ENCODE results near the gene RAX.

The RAX gene

DNA sequence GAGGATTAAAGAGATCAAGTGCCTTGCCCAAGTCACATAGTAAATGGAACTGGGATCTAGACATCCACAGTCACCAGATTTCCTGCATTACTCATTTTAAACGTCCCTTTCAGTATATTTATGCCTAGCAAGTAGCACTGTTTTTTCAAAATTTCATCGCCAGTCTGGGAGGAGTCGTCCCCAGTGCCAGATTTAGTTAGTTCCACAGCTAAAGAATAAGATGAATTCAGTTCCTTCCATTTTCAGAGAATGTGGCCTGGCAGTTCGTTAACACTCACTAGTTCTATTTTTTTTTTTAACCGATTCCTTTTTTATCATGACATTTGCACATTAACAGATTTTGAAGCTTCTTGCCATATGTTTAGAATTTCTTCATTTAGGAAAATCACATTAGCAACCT is 42.1 kb downstream of the RAX start:
- TF ChIP-seq, protein P1, sequence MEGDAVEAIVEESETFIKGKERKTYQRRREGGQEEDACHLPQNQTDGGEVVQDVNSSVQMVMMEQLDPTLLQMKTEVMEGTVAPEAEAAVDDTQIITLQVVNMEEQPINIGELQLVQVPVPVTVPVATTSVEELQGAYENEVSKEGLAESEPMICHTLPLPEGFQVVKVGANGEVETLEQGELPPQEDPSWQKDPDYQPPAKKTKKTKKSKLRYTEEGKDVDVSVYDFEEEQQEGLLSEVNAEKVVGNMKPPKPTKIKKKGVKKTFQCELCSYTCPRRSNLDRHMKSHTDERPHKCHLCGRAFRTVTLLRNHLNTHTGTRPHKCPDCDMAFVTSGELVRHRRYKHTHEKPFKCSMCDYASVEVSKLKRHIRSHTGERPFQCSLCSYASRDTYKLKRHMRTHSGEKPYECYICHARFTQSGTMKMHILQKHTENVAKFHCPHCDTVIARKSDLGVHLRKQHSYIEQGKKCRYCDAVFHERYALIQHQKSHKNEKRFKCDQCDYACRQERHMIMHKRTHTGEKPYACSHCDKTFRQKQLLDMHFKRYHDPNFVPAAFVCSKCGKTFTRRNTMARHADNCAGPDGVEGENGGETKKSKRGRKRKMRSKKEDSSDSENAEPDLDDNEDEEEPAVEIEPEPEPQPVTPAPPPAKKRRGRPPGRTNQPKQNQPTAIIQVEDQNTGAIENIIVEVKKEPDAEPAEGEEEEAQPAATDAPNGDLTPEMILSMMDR (IDR thresholded peaks at IDR 0.05; ENCODE audit: low read depth, low read length), result no peak
- H3K4me3 ChIP-seq (ENCODE audit: low read depth, low read length), result no peak overlapping the region

DNA sequence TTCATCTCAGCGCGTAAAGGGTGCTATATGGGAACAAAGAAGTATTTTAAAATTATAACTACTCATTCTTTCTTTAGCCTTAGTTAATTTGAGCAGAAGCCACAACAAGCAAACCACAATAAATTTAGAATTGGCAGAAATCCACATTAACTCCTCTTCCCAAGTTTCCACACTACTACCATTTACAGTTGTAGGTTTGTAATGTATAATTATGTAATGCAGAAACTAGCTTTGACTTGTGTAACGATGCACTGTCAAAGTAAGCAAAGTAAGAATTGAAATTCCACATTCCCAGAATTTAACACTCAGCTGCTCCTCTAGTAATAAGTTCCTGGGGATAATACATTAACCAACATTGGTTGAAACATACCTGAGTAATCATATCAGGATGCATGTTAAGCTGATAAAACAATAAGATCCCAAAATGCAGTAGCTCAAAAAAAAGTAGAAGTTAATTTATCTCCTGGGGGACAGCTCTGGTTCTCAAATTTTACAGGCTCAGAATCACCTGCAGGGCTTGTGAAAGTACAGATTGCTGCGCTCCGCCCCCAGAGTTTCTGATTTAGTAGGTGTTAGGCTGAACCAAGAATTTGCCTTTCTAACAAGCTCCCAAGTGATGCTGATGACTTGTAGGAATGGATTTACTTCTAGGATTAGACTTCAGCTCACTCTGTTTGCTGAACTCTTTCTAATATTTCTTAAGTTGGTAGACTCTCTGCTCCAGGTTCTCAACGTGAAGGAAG is 43.4 kb downstream of the RAX start:
- TF ChIP-seq, protein P1 (IDR thresholded peaks at IDR 0.05; ENCODE audit: low read depth, low read length), result no peak

DNA sequence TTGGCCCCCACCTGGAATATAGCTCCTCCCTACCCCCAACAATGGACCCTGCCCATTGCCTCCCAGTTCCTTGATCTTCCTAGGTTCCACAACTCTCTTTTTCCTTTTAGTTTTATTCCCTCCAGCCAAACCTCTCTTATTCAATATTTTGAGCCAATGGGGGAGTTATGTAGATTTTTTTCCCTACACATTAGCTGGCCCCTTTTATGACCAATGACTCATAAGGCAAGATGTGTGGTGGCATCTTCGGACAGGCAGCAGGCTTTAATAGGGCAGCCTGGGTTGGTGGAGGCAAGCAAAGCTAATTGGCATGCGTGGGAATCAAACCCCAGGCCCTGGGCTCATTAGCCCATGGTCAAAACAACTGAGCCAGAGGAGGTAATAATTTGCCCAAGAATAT is 44.1 kb downstream of the RAX start:
- TF ChIP-seq, protein P1 (IDR thresholded peaks at IDR 0.05; ENCODE audit: low read depth, low read length), result no peak
- H3K4me3 ChIP-seq (ENCODE audit: low read depth, low read length), result no peak overlapping the region

More for the DNA sequence above, 43.4 kb downstream of the RAX start:
- H3K4me3 ChIP-seq (ENCODE audit: low read depth, low read length), result no peak overlapping the region

DNA sequence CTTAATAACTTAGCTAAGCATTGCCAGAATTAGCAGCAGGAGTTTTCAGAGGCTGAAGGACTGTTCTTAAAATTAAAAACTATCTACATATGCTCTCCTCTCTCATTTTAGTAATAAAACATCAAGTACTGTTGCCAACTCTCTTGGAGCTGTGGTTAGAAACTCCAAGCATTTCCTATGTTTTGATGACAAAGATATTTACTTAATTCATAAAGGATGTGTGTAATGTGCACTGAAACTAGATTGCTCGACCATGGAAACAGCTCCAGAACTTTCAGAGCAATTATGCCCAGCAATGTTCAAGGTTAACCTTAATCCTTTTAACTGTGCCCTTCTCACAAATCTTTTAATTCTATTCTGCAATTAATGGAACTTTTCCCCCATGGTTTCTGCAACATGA is 44.9 kb downstream of the RAX start:
- no peak overlapping the region for H3K4me3 ChIP-seq (ENCODE audit: low read depth, low read length)
- TF ChIP-seq, protein P1 (IDR thresholded peaks at IDR 0.05; ENCODE audit: low read depth, low read length), result no peak

DNA sequence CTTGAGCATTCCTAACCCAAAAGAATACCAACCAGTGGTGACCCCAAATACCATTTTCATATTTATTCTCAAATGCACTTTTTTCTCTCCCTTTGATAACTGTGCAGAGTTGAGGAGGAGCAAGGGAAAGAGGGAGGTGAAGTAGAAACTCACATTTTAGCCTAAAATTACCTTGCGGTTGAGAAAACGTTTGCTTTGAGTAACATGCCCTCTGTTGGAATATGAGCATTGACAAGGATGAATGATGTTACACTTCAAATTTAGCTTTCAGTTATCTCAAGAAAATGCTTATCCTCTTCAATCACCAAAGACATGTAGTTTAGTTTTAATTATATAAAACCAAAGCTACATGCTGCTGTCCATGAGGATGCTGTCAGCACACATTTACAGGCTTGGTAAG is 50.9 kb downstream of the RAX start:
- TF ChIP-seq, protein P1 (IDR thresholded peaks at IDR 0.05; ENCODE audit: low read depth, low read length), result no peak
- no peak overlapping the region for H3K4me3 ChIP-seq (ENCODE audit: low read depth, low read length)

DNA sequence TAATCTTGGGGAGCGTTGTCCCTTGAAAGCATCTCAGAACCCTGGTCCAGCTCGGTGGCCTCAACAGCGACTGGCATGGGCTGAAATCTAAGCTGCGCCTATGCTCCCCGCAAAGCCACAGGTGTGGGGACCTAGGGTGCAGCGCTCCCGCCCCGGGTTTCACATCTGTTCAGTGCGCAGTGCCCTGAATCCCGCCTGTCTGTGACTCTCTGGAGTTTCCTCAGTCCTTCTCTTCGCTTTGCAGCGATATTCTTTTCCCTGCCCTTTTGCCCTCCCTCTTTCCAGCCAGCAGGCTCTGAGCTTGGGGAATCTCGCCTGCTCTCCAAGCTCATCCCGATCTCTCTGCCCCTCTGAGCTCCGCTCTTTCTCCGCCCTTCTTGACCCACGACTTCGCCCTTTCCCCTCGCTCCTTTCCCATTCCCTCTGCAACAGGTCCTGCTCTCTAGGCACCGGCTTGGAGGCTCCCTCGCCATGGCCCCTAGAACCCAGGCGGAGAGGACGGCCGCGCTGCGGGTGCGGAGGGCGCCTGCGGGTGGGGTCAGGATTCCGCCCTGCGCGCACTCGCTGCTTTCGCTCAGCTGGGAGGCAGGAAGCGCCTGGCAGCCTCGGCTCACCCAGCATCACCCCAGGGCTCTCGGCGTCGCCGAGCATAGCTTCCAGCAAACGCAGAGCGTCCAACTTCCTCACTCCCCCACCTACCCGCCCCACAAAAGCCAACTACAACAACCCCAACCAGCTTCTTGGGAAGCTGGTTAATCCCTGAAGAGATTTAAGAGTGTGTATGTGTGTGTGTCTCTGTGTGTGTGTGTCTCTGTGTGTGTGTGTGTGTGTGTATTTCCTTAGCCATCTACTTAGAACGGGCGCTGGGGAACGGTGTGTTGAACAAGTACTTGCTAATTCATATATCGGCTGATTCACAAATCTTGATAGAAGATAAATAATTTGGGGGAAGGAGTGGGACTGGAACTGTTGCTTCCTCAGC is 52.2 kb downstream of the RAX start:
- TF ChIP-seq, protein P1 (IDR thresholded peaks at IDR 0.05; ENCODE audit: low read depth, low read length), result no peak
- no peak overlapping the region for H3K4me3 ChIP-seq (ENCODE audit: low read depth, low read length)
